GM19452 (cell line): ENCODE measurements around the gene CHRM4.

Source experiments
- ATAC-seq: cut with Tn5 transposase; IDR thresholded peaks from one replicate; pipeline ENCODE4 v1.9.1; 2021; ENCODE audit not compliant: unreplicated experiment

The CHRM4 gene

GRCh38 chr11:46391578-46392420 lies at the start of gene CHRM4:
Gene CHRM4, minus strand, starts transcription at chr11:46391776. Its CDS starts 5,219 bp downstream, at chr11:46386557.
- no peak for ATAC-seq

- no peak for ATAC-seq
Measured at GRCh38 chr11:46438211-46438610, 46.6 kb upstream of the CHRM4 start.

GRCh38 chr11:46437122-46437689 lies 45.6 kb upstream of the CHRM4 start:
- ATAC-seq = no peak

- no peak for ATAC-seq
Measured at GRCh38 chr11:46436113-46436512, 44.5 kb upstream of the CHRM4 start.

GRCh38 chr11:46435679-46436078 lies 44.1 kb upstream of the CHRM4 start:
- no peak for ATAC-seq

- ATAC-seq = no peak
Measured at GRCh38 chr11:46431211-46431610, 39.6 kb upstream of the CHRM4 start.

GRCh38 chr11:46429717-46430116 lies 38.1 kb upstream of the CHRM4 start:
- no peak for ATAC-seq

GRCh38 chr11:46427364-46427763 lies 35.8 kb upstream of the CHRM4 start:
- ATAC-seq = no peak

GRCh38 chr11:46426233-46426991 lies 34.8 kb upstream of the CHRM4 start:
- no peak for ATAC-seq

- no peak for ATAC-seq
Measured at GRCh38 chr11:46422588-46422987, 31.0 kb upstream of the CHRM4 start.

GRCh38 chr11:46421257-46421880 lies 29.8 kb upstream of the CHRM4 start:
- ATAC-seq = no peak

GRCh38 chr11:46420513-46420912 lies 28.9 kb upstream of the CHRM4 start:
- no peak for ATAC-seq

GRCh38 chr11:46418751-46419150 lies 27.2 kb upstream of the CHRM4 start:
- ATAC-seq = no peak

- no peak for ATAC-seq
Measured at GRCh38 chr11:46417711-46418110, 26.1 kb upstream of the CHRM4 start.

GRCh38 chr11:46414879-46415278 lies 23.3 kb upstream of the CHRM4 start:
- no peak for ATAC-seq

- no peak for ATAC-seq
Measured at GRCh38 chr11:46414466-46414796, 22.9 kb upstream of the CHRM4 start.

GRCh38 chr11:46413760-46414465 lies 22.3 kb upstream of the CHRM4 start:
- ATAC-seq = no peak

- no peak for ATAC-seq
Measured at GRCh38 chr11:46410021-46410420, 18.4 kb upstream of the CHRM4 start.

GRCh38 chr11:46408407-46408986 lies 16.9 kb upstream of the CHRM4 start:
- ATAC-seq = no peak

GRCh38 chr11:46407635-46408034 lies 16.1 kb upstream of the CHRM4 start:
- ATAC-seq = no peak
